ENCODE data around the gene MAP4K2. TPM values are rescaled to one million over a fixed set of nuclear protein-coding genes. Genes with fewer than 3 reads are reported as not detected.

The MAP4K2 gene
- total and polyA plus RNA-seq, 2 of the 13 experiments (the other 11 are each of a cell fraction or from before 2014, with no cell fraction given), result 8.3 to 17.6 TPM

DNA sequence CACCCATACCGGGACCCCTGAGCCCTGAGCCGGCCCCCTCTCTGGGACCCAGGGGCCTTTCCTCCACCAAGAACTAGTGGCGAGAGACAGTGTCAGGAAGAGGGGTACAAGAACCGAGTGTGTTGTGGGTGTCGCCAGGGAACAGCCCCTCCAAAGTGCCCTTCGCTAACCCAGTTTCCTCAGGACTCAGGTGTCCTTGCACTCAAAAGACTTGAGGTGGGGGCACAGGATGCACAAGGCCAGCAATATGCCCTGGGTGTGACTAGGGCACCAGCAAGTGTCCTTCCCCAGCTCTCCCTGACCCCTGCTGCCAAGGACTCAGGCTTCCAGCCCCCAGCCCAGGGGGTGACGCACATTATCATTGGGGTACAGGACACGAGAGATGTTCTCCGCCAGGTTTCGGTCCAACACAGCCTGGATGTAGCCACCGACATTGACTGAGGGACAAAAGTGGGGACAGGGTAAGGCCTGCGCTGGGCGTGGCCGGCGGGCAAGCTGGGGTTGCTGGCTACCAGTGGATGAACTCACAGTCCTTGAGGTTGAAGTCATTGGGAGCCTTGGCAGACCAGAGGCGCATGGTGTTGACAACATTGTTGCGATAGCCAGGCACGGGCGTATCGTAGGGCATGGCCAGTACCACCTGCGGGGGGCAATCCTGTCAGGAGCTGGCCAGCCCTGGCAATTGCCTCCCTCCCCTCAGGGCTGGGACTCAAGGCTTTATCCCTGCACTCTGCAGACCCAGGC is 47.9 kb downstream of the MAP4K2 start (continued):
- TF ChIP-seq, protein P1, sequence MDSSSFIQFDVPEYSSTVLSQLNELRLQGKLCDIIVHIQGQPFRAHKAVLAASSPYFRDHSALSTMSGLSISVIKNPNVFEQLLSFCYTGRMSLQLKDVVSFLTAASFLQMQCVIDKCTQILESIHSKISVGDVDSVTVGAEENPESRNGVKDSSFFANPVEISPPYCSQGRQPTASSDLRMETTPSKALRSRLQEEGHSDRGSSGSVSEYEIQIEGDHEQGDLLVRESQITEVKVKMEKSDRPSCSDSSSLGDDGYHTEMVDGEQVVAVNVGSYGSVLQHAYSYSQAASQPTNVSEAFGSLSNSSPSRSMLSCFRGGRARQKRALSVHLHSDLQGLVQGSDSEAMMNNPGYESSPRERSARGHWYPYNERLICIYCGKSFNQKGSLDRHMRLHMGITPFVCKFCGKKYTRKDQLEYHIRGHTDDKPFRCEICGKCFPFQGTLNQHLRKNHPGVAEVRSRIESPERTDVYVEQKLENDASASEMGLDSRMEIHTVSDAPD (CRISPR knock-in tag; IDR thresholded peaks at IDR 0.05), result no peak
- TF ChIP-seq CREM (IDR thresholded peaks at IDR 0.05) (no peak), CREM (CRISPR knock-in tag; IDR thresholded peaks at IDR 0.05) (no peak), THAP11 (CRISPR knock-in tag; IDR thresholded peaks at IDR 0.05) (no peak)

GRCh38 chr11:64754124-64754918 is 48.7 kb downstream of the MAP4K2 start:
- Histone ChIP-seq H3K9me3 (ENCODE audit: low read length) (no peaks in the 10 kb centered on the region), H3K27ac (ENCODE audit: extremely low read length, insufficient read depth, low read length) (no peak overlapping the region), H2AFZ (ENCODE audit: low read length) (no peak overlapping the region), H3K79me2 (ENCODE audit: insufficient read depth, low read length) (no peaks in the 10 kb centered on the region), H3K4me3 (replicated peaks in 1 of 3; ENCODE audit: insufficient read depth in 1 of 3, low read depth in 2 of 3, low read length in 3 of 3) (no peak overlapping the region), H4K20me1 (ENCODE audit: insufficient read depth, low read length) (no peaks in the 10 kb centered on the region), H3K4me1 (ENCODE audit: insufficient read depth, low read length) (peaks cover 35% of the 10 kb centered on the region), H3K36me3 (replicated peaks in 1 of 2; ENCODE audit: control insufficient read depth in 1 of 2, insufficient read depth in 2 of 2, low read length in 2 of 2) (no peaks in the 10 kb centered on the region), H3K27me3 (ENCODE audit: control insufficient read depth in 1 of 2, insufficient read depth in 2 of 2, low read length in 2 of 2) (peaks cover 3 to 15% of the 10 kb centered on the region in 2 experiments; a peak in 3 of 5 replicates), H3K9ac (ENCODE audit: insufficient read depth, low read depth, low read length) (no peak overlapping the region), H3K4me2 (ENCODE audit: low read depth, low read length) (no peak overlapping the region)
- DNase-seq (ENCODE audit: low spot score) (no peak), FAIRE-seq (no peak), ATAC-seq (no peak)
- TF ChIP-seq, protein P2, sequence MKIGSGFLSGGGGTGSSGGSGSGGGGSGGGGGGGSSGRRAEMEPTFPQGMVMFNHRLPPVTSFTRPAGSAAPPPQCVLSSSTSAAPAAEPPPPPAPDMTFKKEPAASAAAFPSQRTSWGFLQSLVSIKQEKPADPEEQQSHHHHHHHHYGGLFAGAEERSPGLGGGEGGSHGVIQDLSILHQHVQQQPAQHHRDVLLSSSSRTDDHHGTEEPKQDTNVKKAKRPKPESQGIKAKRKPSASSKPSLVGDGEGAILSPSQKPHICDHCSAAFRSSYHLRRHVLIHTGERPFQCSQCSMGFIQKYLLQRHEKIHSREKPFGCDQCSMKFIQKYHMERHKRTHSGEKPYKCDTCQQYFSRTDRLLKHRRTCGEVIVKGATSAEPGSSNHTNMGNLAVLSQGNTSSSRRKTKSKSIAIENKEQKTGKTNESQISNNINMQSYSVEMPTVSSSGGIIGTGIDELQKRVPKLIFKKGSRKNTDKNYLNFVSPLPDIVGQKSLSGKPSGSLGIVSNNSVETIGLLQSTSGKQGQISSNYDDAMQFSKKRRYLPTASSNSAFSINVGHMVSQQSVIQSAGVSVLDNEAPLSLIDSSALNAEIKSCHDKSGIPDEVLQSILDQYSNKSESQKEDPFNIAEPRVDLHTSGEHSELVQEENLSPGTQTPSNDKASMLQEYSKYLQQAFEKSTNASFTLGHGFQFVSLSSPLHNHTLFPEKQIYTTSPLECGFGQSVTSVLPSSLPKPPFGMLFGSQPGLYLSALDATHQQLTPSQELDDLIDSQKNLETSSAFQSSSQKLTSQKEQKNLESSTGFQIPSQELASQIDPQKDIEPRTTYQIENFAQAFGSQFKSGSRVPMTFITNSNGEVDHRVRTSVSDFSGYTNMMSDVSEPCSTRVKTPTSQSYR (CRISPR knock-in tag; IDR thresholded peaks at IDR 0.05; ENCODE audit: borderline replicate concordance), result no peak
- TF ChIP-seq ZC3H4 (CRISPR knock-in tag; IDR thresholded peaks at IDR 0.05; ENCODE audit: borderline replicate concordance) (no peak), ZNF713 (CRISPR knock-in tag; IDR thresholded peaks at IDR 0.05) (no peak), ZNF160 (CRISPR knock-in tag; IDR thresholded peaks at IDR 0.05) (no peak)
- 37% methylated on average over 22 of the region's 26 CpGs for WGBS (ENCODE audit: low lambda C conversion rate)
- in situ Hi-C loops (cut with HindIII; ENCODE audit: extremely low pct_ligation_motif_present, low pct_unique_long_range_greater_than_20kb), result no loop called here
- BruUV-seq (replicated peaks), result no TSS peak
- CTCF ChIA-PET (ENCODE audit: low intra/inter-chr PET ratio, low total read pairs), result no interaction called here
- intact Hi-C loops (cut with micrococcal nuclease; ENCODE audit: unreplicated experiment), result no loop called here
- POLR2A ChIA-PET, result no interaction called here
